Fibroblast of skin of scalp (primary cell): Measurements from ENCODE around the gene TUBB4A. TPM values are rescaled to one million over a fixed set of nuclear protein-coding genes. Genes with fewer than 3 reads are reported as not detected.
A peak's percentile ranks its signal among the peaks of the same experiment; 100 is the strongest.
"Not testable (repeated sequence)": the region's sequence is repeated elsewhere in the genome, so short reads cannot be mapped to it uniquely, and the experiment has no call there.

Experiments used
- DNase-seq: peaks from one replicate; pipeline ENCODE4 v3.0.0-alpha.2; 2013
- polyA plus RNA-seq, 2 experiments: library from polyadenylated mRNA; unstranded; fragments of 120-200 nt; gene quantifications; one replicate each; pipeline ENCODE4 v1.2.1, GENCODE V29; 2013; ENCODE audit not compliant: insufficient read length in 2 of 2

TUBB4A gene
- polyA plus RNA-seq (2013, experiment 1 of 2; ENCODE audit: insufficient read length) = 0.07 TPM
- polyA plus RNA-seq (2013, experiment 2 of 2; ENCODE audit: insufficient read length) = 2.0 TPM

DNA sequence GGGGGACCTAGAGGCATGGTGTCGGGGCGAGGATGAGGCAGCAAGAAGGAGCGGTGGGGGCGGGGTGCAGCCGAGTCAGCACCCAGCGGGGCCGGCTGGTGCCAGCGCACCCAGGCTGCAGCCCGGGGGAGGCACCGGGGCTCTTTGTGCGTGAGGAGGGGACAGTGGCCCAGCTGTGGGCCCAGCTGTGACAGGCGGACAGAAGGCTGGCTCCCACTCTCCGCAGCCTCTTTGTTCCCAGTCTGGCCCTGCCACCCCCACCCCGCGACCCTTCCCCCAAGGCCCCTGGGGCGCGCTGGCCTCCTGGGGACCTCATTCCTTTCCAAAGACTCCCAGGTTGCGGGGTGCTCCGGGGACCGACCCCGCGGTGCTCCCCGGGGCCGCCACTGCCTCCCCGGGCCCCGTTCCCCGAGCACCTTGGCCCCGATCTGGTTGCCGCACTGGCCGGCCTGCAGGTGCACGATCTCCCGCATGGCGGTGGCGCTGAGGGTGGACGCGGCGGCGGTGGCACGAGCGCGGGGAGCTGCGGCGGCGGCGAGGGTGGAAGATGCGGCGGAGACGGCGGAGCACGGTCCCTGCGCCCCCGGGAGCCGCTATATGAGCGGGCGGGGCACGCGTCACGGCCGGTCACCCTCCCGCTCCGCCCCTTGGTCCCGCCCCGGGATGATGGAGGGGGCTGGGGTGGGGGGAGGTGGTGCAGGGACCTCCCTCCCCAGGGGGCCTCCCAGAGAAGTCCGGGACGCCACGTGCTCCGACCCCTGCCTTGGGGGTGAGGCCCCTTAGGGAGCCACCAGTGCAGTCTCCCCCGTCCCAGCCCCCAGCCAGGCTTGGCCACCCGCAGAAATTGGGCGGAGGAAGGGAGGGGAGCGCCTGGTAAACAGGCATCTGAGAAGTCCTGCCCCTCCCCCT lies at the start of gene TUBB4A:
TUBB4A (minus strand) TSS at position 570 of the 909 bp plus-strand sequence; CDS start at position 473, 97 bp downstream.
- no peak for DNase-seq

DNA sequence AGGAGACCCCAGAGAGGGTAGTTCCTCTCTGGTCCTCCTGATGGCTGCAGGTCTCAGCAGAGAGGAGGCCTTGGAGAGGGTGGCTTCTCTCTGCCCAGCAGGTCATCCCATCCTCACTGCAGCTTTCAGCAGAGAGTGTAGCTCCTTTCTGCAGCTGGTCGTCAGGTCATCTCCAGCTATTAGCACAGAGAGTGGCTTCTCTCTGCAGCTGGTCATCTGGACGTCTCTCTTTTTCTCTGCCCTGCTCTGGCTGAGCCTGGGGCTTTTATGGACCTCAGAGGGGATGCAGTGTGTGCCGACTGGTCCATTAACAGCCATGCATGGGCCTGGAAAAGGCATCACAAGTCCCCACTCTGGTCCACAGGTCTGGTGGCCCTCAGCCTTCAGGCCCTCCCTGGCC lies 49.0 kb upstream of the TUBB4A start:
- no peak for DNase-seq

DNA sequence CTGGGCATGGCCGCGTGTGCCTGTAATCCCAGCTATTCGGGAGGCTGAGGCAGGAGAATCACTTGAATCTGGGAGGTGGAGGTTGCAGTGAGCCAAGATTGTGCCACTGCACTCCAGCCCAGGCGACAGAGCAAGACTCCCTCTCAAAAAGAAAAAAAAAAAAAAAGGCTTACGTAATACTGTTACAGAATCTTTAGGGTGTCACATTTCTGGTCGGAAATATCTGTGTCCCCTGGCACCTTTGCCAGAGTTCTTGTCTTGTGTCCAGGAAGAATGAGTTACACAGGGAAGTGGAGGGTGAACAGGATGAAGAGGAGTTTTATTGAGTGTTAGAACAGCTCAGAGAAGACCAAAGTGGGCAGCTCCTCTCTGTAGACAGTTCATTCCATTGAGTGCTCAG lies 48.6 kb upstream of the TUBB4A start:
- not testable (repeated sequence) for DNase-seq

DNA sequence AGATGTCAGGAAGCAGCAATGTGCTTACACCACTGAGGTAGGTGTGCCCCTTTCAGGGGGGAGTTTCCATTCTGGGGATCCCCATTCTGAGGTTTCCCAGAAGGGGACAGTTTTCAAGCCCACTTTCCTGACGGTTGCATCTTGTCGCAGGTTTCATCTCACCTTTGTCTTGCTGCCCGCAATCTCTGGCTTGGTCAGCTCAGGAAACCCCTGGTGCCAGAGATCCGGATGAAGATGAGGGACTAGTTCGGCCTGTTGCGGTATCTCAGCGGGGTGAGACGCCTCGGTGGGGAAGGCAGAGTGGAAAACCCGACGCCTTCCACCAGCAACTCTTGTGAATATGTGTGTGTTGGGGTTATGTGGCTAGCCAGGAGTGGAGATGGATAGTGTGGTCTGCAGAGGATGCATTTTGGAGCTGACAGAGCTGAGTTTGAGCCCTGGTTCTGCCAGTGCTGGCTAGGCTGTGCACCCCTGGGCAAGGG lies 41.8 kb upstream of the TUBB4A start:
- DNase-seq = no peak

DNA sequence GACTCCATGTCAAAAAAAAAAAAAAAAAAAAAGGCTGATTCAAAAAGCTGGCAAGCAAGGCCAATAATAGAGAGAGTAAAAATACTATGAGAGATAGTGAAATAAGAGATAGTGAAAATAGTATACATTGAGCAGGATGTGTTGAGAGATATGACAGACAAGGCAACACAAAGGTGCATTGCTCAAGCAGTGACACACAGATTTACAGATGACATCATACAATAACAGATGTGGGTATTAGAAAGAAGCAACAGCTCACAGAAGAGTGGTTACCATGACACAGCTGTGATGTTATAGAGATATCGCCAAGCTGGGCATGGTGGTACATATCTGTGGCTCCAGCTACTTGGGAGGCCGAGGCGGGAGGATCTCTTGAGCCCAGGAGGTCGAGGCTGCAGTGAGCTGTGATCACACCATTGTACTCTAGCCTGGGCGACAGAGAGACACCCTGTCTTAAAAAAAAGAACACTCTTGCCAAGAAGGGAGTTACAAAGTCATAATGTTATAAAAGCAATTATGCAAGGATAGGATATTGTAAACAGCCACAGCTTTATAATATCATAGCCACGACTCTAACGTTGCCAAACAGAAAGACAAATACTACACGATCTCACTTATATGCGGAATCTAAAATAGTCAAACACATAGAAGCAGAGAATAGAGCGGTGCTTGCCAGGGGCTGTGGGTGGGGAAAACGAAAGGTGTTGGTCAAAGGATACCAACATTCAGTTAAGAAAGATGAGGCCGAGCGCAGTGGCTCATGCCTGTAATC lies 39.0 kb upstream of the TUBB4A start:
- DNase-seq = no peak

DNA sequence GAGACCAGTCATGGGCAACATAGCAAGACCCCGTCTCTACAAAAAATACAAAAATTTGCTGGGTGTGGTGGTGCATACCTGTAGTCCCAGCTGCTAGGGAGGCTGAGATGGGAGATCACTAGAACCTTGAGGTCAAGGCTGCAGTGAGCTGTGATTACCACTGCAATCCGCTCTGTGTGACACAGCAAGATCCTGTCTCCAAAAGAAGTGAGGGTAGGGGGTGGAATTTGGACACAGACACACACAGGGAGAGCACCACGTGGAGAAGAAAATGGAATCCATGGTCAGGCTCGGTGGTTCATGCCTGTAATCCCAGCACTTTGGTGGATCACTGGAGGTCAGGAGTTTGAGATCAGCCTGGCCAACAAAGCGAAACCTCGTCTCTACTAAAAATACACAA lies 37.4 kb upstream of the TUBB4A start:
- no peak for DNase-seq

DNA sequence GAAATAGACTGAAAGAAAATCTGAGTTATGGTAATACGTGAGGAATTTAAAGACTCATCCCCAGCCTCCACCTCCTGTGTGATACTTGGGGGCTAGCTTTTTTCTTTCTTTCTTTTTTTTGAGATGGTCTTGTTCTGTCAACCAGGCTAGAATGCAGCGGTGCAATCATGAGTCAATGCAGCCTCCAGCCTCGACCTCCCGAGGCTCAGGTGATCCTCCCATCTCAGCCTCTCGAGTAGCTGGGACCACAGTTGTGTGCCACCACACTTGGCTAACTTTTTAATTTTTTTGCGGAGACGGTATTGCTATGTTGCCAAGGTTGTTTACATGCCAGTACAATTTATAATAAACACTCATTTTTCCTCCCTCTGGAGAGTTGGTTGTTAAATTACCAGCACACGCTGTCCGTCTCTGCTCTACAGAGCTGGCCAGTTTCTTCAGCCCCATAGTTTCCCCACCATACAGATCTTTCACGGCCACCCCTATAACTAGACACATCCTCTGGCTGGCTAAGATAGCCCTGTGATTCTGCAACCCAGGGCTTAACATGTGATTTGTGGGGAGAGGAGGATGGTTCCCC lies 33.5 kb upstream of the TUBB4A start:
- no peak for DNase-seq

DNA sequence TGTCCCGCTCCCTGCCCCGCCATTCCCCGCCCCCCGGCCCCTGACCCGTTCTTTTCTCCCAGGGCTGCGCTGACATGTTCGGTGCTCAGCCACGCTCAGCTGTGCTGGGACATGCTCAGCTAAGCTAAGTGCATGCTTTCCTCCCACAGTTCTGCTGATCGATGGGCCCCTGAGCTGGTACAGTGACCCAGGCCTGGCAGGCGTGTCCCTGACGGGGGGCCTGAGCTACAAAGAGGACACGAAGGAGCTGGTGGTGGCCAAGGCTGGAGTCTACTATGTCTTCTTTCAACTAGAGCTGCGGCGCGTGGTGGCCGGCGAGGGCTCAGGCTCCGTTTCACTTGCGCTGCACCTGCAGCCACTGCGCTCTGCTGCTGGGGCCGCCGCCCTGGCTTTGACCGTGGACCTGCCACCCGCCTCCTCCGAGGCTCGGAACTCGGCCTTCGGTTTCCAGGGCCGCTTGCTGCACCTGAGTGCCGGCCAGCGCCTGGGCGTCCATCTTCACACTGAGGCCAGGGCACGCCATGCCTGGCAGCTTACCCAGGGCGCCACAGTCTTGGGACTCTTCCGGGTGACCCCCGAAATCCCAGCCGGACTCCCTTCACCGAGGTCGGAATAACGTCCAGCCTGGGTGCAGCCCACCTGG lies 32.5 kb upstream of the TUBB4A start:
- DNase-seq = no peak

DNA sequence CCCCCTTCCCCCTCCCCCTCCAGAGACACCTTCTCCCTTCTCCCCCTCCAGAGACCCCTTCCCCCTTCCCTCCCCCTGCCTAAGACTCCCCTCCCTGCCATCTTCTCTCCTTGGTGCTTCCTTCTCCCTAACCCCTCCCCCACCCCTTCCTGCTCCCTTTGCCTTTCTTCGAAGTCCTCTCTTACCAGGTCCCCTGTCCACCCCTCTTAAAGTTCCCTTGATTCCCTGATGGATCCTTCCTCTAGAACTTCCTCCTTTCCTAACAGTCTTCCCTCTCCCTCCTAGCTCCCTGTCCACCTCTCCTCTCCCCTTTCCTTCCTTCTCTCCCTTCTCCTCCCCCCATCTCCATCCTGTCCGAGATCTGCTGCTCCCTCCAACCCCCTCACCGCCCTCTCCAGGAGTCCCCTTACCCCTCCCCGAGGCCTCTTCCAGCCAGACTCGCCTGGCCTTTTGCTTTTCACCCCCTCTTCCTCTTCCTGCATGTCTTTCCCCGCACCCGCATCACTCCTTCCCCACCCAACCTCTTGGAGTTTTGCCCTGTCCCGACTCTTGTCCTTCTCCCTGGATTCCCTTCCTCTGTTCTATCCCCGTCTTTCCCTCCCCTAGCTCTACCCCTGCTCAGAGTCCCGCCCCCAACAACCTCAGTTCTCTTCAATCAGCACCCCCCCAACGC lies 31.8 kb upstream of the TUBB4A start:
- DNase-seq = no peak

DNA sequence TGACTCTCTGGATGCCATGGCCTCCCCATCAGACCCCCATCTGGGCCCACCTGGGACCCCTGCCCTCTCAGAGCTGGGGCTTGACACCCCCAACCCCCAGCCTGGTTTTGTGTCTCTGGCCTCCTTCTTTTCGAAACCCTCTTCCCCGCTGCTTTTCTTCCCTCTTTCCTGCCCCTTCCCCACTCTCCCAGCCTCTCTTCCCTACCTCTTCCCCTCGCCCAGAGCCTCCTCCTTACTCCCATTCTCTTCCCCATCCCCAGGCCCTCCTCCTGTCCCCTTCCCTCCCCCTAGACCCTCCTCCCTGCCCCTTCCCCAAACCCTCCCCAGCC lies 30.9 kb upstream of the TUBB4A start:
- no peak for DNase-seq

DNA sequence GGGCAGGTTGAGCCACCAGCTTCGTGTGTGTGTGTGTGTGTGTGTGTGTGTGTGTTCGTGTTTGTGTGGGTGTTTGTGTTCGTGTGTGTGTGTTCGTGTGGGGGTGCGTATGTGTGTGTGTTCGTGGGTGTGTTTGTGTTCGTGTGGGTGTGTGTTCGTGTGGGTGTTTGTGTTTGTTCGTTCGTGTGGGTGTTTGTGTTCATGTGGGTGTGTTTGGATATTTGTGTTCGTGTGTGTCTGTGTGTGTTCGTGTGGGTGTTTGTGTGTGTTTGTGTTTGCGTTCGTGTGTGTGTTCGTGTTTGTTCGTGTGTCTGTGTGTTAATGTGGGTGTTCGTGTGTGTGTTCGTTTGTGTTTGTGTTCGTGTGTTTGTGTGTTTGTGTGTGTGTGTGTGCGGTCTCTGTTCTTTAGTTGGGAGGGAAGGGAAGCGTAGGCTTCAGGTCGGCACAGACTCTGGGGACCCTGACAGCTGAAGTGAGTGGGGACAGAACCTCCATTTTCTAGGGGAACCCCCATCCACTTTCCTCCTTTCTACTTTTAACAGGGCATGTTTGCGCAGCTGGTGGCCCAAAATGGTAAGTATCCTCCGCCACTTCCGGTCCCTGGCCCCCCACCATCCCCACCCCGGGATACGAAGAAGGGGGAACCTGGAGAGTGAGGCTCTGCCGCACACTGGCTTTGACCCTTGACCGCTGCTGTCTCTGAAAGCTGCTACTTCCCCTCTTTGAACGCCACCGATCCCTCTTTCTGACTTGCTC lies 30.3 kb upstream of the TUBB4A start:
- no peak for DNase-seq

DNA sequence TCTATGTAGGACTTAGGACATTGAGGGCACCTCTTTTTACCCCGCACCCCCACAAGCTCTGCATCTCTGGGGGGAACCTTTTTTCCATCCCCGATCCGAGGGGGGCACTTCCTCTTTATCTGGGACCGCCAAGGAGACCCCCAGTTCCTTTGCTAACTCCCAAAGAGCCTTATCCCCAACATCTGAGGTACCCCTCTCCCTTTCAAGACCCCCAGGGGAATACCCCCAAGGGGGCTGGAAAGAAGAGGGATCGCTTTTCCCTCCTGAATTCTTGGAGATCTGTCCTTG lies 29.8 kb upstream of the TUBB4A start:
- DNase-seq = no peak

DNA sequence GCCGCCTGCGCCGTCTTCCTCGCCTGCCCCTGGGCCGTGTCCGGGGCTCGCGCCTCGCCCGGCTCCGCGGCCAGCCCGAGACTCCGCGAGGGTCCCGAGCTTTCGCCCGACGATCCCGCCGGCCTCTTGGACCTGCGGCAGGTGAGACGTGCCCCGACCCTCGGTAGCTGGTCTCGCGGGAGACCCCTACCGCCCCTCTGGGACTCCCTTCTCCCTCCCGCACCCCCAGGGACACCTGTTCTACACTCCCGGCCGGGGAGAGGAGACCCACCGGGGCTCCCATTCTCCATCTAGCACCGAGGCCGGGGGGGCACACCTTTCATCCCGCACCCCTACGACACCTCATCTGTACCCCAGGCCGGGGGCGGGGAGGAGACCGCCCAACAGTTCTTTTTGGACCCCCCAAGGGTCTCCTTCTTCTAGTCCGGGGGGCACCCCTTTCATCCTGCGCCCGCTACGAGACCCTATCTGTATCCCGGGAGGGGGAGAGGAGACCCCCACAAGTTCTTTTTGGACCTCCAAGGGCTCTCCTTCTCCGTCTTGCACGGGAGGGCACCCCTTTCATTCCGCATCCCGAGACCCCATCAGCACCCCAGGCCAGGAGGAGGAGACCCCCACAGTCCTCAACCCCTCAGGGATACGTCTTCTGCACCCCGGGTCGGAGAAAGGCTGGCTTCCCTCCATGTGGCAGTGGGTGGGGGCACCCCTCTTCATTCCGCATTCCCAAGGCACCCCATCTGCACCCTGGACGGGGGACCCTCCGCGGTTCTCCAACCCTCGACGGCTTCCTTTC lies 29.2 kb upstream of the TUBB4A start:
- no peak for DNase-seq

DNA sequence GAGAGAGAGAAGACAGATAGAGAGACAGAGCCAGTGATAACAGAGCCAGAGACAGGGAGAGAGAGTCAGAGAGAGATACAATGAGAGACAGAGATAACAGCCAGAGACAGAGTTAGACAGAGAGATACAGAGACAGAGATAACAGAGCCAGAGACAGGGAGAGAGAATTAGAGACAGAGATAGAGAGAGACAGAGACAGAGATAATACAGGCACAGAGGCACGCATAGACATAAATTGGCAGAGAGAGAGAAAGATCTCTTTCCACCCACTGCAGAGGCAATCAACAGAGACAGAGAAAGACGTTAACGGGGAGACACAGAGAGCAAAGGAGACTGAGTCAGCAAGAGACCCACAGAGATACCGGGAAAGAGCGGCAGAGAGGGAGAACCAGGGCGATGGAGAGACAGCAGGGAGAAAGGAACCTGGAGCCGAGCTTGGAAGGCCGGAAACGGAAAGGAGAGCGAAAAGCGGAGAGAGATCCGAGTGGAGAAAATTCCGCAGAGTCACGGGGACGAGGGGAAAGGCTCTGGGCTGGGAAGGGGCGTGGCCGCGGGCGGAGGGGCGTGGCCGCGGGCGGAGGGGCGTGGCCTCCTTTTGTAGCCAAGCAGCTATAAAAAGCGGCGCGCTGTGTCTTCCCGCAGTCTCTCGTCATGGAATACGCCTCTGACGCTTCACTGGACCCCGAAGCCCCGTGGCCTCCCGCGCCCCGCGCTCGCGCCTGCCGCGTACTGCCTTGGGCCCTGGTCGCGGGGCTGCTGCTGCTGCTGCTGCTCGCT lies 28.5 kb upstream of the TUBB4A start, which contains the start of gene TNFSF9:
TNFSF9 (plus strand) TSS at position 641 of the 777 bp plus-strand sequence; CDS start at position 652, 11 bp downstream.
- DNase-seq = peak; percentile 87

DNA sequence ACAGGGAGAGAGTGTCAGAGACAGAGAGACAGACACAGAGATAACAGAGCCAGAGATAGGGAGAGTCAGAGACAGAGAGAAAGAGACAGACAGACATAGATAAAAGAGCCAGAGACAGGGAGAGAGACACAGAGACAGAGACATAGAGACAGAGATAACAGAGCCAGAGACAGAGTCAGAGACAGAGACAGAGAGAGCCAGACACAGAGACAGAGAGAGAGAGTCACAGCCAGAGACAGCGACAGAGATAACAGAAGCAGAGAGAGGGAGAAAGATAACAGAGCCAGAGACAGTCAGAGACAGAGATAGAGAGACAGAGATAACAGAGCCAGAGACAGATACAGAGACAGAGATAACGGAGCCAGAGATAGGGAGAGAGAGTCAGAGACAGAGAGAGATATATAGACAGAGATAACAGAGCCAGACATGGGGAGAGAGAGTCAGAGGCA lies 27.9 kb upstream of the TUBB4A start:
- no peak for DNase-seq

DNA sequence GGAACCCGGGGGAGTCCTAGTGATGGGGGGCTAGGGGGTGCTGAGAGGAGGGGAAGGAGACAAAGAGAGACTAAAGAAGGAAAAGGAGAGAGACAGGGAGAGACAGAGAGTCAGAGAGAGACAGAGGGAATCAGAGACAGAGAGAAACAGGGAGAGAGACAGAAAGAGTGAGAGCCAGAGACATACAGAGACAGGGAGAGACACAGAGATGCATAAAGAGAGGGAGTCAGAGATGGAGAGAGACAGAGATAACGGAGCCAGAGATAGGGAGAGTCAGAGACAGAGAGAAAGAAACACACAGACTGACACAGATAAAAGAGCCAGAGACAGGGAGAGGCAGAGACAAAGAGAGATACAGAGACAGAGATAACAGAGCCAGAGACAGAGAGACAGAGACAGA lies 27.2 kb upstream of the TUBB4A start:
- DNase-seq = no peak

DNA sequence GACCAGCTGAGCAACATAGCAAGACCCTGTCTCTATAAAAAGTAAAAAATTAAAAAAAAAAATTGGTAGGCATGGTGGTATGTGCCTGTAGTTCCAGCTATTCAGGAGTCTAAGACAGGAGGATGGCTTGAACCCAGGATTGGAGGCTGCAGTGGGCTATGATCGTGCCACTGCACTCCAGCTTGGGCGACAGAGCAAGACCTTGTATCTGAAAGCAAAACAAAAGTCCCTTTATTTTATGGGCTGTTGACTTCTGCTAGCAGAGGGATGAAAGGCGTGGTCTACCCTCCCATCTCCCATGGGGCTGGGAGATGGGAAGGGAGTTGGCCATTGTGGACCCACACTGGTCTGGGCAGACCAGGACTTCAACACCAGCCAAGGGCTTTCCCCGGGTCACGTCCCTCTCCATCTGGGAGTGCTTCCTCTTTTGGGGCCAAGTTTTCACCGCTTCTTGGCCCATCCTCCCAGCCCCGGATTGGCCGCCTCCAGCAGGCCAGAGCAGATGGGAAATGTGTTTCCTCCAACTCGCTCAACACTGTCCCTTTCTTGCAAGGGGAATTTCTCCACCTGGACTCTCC lies 26.5 kb upstream of the TUBB4A start:
- DNase-seq = no peak

DNA sequence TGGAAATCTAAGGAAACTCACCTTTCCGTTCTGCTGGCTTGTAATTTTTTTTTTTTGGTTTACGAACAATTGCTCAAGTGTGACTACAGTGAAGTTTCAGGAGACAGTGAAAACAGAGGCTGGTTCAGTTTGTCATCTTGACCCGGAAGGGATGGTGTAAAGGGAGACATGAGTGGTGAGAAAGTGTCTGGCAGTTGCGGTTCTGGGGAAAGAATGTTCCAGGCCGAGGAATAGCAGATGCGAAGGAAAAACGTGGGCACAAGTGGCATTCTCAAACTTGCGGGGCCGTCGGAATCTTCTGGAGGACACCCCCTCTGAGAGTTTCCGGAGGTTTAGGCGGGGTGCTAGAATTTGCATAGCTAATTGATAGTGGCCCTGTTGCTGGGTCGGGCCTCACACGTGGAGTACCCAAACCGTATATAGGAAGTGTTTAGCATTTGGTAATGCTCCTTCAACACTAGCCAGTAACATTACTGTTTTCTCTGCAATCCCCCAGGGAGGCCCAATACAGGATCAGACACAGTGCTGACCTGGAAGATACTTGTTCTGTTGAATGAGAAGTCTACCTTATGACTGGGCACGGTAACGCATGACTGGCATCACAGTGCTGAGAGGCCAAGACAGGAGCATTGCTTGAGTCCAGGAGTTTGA lies 25.9 kb upstream of the TUBB4A start:
- DNase-seq = no peak

DNA sequence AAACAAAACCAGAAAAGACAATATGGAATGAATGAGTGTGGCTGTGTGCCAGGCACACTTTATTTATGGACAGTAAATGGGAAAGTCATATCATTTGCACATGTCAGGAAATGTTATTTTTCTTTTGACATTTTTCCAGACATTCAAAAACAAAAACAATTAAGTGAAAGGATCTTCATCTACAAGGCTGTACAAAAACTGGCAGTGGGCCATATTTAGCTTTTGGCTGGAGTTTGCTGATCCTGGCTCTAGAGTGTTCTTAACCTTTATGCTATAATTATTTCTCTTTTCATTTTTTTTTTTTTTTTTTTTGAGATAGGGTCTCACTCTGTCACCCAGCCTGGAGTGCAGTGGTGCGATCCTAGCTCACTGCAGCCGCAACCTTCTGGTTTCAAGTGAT lies 22.2 kb upstream of the TUBB4A start:
- DNase-seq = no peak
